ENCODE measurements around the gene TPRG1. TPM values are rescaled to one million over a fixed set of nuclear protein-coding genes. Genes with fewer than 3 reads are reported as not detected.

TPRG1 gene
- total and polyA plus RNA-seq, 4 donors, result 1.0 to 46.6 (median 6.9) TPM

DNA sequence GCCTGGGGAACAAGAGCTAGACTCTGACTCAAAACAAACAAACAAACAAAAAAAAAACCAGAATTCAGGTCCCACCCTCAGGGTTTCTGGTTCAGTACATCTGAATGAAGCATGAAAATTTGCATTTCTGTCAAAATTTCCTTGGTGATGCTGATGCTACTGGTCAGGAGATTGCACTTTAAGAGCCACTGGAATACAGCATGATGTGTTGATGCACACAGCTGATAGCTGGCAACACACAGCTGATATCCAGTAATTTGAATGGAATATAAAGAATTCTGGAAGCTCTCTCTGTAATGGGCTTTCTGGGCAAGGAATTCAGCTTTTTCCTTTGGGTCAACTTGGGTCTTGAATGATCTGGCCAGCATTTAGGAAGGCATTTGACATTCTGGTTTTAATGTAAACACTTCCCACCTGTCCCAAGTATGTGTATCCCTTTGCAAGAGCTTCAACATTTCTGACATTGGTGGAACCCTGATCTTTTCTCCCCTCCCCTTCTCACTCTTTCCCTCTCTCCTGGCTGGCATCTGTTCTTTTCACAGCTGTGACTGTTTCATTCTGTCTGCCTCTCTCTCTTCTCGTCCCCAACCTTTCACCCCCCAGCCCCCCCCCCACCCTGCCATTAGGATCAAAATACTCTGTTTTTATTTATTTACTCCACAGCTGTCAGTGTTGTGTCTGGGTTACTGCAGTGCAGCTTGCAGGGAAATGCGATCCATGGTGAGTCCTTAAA lies 189.5 kb downstream of the TPRG1 start:
- Histone ChIP-seq H3K4me3 (ENCODE audit: low read depth in 1 of 3, low read length in 3 of 3) (no peak overlapping the region), H3K9me3 (ENCODE audit: control insufficient read depth in 4 of 4, low read length in 3 of 4) (no peaks in the 10 kb centered on the region), H3K9ac (ENCODE audit: low read depth in 1 of 2, low read length in 2 of 2) (no peak overlapping the region), H3K27me3 (ENCODE audit: control insufficient read depth in 4 of 4, insufficient read depth in 4 of 4, low read length in 3 of 4) (no peaks in the 10 kb centered on the region), H3K36me3 (ENCODE audit: control insufficient read depth in 4 of 4, insufficient read depth in 3 of 4, low read depth in 1 of 4, low read length in 3 of 4) (no peaks in the 10 kb centered on the region), H3K27ac (ENCODE audit: low read depth in 1 of 2, low read length in 2 of 2) (no peak overlapping the region), H3K4me1 (ENCODE audit: control insufficient read depth in 4 of 4, insufficient read depth in 4 of 4, low read length in 3 of 4) (no peaks in the 10 kb centered on the region)
- no peak for TF ChIP-seq NR2F2 (IDR thresholded peaks at IDR 0.05)
- no peak for TF ChIP-seq ATF3 (IDR thresholded peaks at IDR 0.05)
- TF ChIP-seq EGR1 (IDR thresholded peaks at IDR 0.05; ENCODE audit: low read depth in 2 of 2), result no peak
- no peak for TF ChIP-seq YY1 (IDR thresholded peaks at IDR 0.05)
- TF ChIP-seq, protein P1, sequence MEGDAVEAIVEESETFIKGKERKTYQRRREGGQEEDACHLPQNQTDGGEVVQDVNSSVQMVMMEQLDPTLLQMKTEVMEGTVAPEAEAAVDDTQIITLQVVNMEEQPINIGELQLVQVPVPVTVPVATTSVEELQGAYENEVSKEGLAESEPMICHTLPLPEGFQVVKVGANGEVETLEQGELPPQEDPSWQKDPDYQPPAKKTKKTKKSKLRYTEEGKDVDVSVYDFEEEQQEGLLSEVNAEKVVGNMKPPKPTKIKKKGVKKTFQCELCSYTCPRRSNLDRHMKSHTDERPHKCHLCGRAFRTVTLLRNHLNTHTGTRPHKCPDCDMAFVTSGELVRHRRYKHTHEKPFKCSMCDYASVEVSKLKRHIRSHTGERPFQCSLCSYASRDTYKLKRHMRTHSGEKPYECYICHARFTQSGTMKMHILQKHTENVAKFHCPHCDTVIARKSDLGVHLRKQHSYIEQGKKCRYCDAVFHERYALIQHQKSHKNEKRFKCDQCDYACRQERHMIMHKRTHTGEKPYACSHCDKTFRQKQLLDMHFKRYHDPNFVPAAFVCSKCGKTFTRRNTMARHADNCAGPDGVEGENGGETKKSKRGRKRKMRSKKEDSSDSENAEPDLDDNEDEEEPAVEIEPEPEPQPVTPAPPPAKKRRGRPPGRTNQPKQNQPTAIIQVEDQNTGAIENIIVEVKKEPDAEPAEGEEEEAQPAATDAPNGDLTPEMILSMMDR (IDR thresholded peaks at IDR 0.05; ENCODE audit: low read depth, low read length, missing input control), result no peak
- no peak for TF ChIP-seq RAD21 (IDR thresholded peaks at IDR 0.05)
- no peak for DNase-seq (ENCODE audit: low spot score)
- WGBS, result 79% methylated on average over 2 of the region's 2 CpGs

DNA sequence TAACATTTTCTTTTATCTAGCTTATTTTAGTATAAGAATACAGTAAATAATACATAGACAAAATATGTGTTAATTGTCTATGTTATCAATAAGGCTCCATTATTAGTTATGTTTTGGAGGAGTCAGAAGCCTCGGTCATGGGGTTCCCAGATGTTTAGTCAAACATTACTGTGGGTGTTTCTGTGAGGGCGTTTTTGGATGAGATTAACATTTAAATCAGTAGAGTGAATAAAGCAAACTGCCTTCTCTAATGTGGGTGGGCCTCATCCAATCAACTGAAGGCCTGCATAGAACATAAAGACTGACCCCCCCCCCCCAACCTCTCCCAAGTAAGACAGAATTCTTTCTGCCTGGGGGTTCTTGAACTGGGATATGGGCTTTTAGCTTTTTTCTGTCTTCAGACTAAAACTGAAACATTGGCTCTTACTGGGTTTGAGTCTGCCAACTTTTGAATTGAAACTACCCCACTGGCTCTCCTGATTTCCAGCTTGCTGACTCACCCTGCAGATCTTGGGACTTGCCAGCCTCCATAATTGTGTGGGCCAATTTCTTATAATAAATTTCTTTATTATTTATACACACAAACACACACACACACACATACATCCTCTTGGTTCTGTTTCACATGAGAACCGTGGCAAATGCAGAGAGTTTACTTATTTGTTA lies 192.0 kb downstream of the TPRG1 start:
- whole genome bisulfite sequencing, result 88% methylated on average over 3 of the region's 3 CpGs
- no peak for DNase-seq (ENCODE audit: low spot score)
- H3K9me3 ChIP-seq (ENCODE audit: control insufficient read depth in 4 of 4, low read length in 3 of 4), result no peaks in the 10 kb centered on the region
- H3K9ac ChIP-seq (ENCODE audit: low read depth in 1 of 2, low read length in 2 of 2), result no peak overlapping the region
- no peak overlapping the region for H3K4me3 ChIP-seq (ENCODE audit: low read depth in 1 of 3, low read length in 3 of 3)
- no peak overlapping the region for H3K27ac ChIP-seq (ENCODE audit: low read depth in 1 of 2, low read length in 2 of 2)
- no peaks in the 10 kb centered on the region for H3K27me3 ChIP-seq (ENCODE audit: control insufficient read depth in 4 of 4, insufficient read depth in 4 of 4, low read length in 3 of 4)
- H3K36me3 ChIP-seq (ENCODE audit: control insufficient read depth in 4 of 4, insufficient read depth in 3 of 4, low read depth in 1 of 4, low read length in 3 of 4), result no peaks in the 10 kb centered on the region
- TF ChIP-seq GABPA (IDR thresholded peaks at IDR 0.05 in 1 of 2, conservative IDR thresholded peaks at IDR 0.05 in 1 of 2), result no peak
- TF ChIP-seq, protein P2, sequence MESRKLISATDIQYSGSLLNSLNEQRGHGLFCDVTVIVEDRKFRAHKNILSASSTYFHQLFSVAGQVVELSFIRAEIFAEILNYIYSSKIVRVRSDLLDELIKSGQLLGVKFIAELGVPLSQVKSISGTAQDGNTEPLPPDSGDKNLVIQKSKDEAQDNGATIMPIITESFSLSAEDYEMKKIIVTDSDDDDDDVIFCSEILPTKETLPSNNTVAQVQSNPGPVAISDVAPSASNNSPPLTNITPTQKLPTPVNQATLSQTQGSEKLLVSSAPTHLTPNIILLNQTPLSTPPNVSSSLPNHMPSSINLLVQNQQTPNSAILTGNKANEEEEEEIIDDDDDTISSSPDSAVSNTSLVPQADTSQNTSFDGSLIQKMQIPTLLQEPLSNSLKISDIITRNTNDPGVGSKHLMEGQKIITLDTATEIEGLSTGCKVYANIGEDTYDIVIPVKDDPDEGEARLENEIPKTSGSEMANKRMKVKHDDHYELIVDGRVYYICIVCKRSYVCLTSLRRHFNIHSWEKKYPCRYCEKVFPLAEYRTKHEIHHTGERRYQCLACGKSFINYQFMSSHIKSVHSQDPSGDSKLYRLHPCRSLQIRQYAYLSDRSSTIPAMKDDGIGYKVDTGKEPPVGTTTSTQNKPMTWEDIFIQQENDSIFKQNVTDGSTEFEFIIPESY (IDR thresholded peaks at IDR 0.05), result no peak
- TF ChIP-seq FOXA2 (IDR thresholded peaks at IDR 0.05), result no peak
- no peak for TF ChIP-seq HNF4G (IDR thresholded peaks at IDR 0.05)
- no peak for TF ChIP-seq RXRA (IDR thresholded peaks at IDR 0.05)
- no peaks in the 10 kb centered on the region for H3K4me1 ChIP-seq (ENCODE audit: control insufficient read depth in 4 of 4, insufficient read depth in 4 of 4, low read length in 3 of 4)

All from liver (tissue), 9 donors.